Amygdala (tissue), 56 donors: ENCODE data around the gene GTF3A.

Source experiments
- DNase-seq, 56 donors: peaks; one replicate each; lab custom pipeline; 2025; lab: John Stamatoyannopoulos, UW

GTF3A gene

DNA sequence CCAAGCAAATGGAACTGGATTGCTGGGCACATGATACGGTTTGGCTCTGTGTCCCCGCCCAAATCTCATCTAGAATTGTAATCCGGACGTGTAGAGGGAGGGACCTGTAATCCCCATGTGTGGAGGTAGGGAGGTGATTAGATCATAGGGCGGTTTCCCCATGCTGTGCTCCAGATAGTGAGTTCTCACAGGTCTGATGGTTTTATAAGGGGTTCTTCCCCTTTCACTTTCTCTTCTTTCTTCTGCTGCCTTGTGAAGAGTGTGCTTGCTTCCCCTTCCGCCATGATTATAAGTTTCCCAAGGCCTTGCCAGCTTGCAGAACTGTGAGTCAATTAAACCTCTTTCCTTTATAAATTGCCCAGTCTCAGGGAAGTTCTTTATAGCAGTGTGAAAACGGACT is 58.6 kb downstream of the GTF3A start:
- no peak for DNase-seq

DNA sequence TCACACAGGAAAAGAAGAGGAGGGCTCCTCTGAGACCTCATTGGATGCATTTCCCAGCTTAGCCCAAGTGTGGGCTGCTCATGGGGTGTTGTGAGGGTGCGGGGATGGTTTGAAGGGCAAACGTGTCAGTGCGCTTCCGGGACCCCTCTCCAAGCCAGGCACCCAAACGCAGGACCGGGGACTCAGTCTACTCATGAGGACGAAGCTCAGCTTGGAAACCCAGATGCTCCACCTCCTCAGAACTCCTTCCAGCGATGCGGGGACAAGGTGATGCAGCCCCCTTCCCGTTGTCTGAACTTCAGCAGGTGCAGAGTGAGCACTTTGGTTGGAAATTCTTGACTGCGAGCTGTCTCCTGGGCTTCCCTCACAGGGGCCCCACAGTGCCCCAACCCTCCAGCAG is 59.0 kb downstream of the GTF3A start:
- no peak for DNase-seq
